ENCODE measurements around the gene MTMR6.

GRCh38 chr13:25300861-25301346 is 13.6 kb upstream of the MTMR6 start:
- TF ChIP-seq CTCF (IDR thresholded peaks at IDR 0.05) (no peak), POLR2A (IDR thresholded peaks at IDR 0.05) (no peak)
